HepG2 (cell line): Measurements from ENCODE around the gene MCU.

Source experiments
- RAD21 ChIP-seq: fragments of 450-650 bp; formaldehyde crosslinking; IDR thresholded peaks from 2 replicates; pipeline ENCODE4 v1.5.0; 2020; ENCODE audit warnings: mild to moderate bottlenecking
- RXRA ChIP-seq: sonication (generic); formaldehyde crosslinking; IDR thresholded peaks from 2 replicates; pipeline ENCODE4 v1.5.1; 2020; ENCODE audit warnings: missing genetic modification reagents
- SP1 ChIP-seq, 2 experiments: fragments of 450-650 bp in 1 of 2; sonication (generic) in 1 of 2; formaldehyde crosslinking in 1 of 2; IDR thresholded peaks; 2 replicates each; pipeline versions ENCODE4 v1.4.0 to v1.6.1; 2016 to 2020; ENCODE audit warnings: missing genetic modification reagents in 1 of 2
- TBX2 ChIP-seq: sonication (generic); formaldehyde crosslinking; IDR thresholded peaks from 2 replicates; pipeline ENCODE4 v1.5.0; 2020; ENCODE audit warnings: missing genetic modification reagents, mild to moderate bottlenecking, borderline replicate concordance
- ZMAT5 ChIP-seq: sonication (generic); formaldehyde crosslinking; IDR thresholded peaks from 2 replicates; pipeline ENCODE4 v1.5.0; 2020; ENCODE audit warnings: mild to moderate bottlenecking, low read depth, missing genetic modification reagents, borderline replicate concordance
- ZNF232 ChIP-seq: sonication (generic); formaldehyde crosslinking; IDR thresholded peaks from 2 replicates; pipeline ENCODE4 v1.4.0; 2020; ENCODE audit warnings: missing genetic modification reagents, borderline replicate concordance
- ZNF547 ChIP-seq: sonication (generic); formaldehyde crosslinking; IDR thresholded peaks from 2 replicates; pipeline ENCODE4 v1.5.1; 2020; ENCODE audit warnings: mild to moderate bottlenecking, missing genetic modification reagents
- ZNF724P ChIP-seq: sonication (generic); formaldehyde crosslinking; IDR thresholded peaks from 2 replicates; pipeline ENCODE4 v1.8.0; 2022; ENCODE audit warnings: missing genetic modification reagents, borderline replicate concordance
- TF ChIP-seq, protein P1 (sequence below): sonication (generic); formaldehyde crosslinking; IDR thresholded peaks from 2 replicates; pipeline ENCODE4 v1.4.0; 2020; ENCODE audit warnings: low read depth, mild to moderate bottlenecking, missing genetic modification reagents
- TF ChIP-seq, protein P2 (sequence below): IDR thresholded peaks from 2 replicates; pipeline ENCODE4 v1.6.1; 2012; ENCODE audit warnings: low read length, improper control_type of control experiment

- TF ChIP-seq ZNF724P (CRISPR knock-in tag) (no peak), RXRA (no peak), ZMAT5 (no peak), ZNF547 (CRISPR knock-in tag) (no peak), ZNF232 (CRISPR knock-in tag) (no peak), TBX2 (CRISPR knock-in tag) (no peak), SP1 (IDR thresholded peaks at IDR 0.05) (no peak), SP1 (CRISPR knock-in tag; IDR thresholded peaks at IDR 0.05) (no peak), RAD21 (CRISPR knock-in tag) (no peak)
- TF ChIP-seq, protein P1, sequence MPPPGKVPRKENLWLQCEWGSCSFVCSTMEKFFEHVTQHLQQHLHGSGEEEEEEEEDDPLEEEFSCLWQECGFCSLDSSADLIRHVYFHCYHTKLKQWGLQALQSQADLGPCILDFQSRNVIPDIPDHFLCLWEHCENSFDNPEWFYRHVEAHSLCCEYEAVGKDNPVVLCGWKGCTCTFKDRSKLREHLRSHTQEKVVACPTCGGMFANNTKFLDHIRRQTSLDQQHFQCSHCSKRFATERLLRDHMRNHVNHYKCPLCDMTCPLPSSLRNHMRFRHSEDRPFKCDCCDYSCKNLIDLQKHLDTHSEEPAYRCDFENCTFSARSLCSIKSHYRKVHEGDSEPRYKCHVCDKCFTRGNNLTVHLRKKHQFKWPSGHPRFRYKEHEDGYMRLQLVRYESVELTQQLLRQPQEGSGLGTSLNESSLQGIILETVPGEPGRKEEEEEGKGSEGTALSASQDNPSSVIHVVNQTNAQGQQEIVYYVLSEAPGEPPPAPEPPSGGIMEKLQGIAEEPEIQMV (CRISPR knock-in tag) = no peak
- TF ChIP-seq, protein P2, sequence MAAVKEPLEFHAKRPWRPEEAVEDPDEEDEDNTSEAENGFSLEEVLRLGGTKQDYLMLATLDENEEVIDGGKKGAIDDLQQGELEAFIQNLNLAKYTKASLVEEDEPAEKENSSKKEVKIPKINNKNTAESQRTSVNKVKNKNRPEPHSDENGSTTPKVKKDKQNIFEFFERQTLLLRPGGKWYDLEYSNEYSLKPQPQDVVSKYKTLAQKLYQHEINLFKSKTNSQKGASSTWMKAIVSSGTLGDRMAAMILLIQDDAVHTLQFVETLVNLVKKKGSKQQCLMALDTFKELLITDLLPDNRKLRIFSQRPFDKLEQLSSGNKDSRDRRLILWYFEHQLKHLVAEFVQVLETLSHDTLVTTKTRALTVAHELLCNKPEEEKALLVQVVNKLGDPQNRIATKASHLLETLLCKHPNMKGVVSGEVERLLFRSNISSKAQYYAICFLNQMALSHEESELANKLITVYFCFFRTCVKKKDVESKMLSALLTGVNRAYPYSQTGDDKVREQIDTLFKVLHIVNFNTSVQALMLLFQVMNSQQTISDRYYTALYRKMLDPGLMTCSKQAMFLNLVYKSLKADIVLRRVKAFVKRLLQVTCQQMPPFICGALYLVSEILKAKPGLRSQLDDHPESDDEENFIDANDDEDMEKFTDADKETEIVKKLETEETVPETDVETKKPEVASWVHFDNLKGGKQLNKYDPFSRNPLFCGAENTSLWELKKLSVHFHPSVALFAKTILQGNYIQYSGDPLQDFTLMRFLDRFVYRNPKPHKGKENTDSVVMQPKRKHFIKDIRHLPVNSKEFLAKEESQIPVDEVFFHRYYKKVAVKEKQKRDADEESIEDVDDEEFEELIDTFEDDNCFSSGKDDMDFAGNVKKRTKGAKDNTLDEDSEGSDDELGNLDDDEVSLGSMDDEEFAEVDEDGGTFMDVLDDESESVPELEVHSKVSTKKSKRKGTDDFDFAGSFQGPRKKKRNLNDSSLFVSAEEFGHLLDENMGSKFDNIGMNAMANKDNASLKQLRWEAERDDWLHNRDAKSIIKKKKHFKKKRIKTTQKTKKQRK = no peak
Measured at GRCh38 chr10:72906446-72906845, 214.5 kb downstream of the MCU start.
